ENCODE measurements around the gene ANKRD52. TPM values are rescaled to one million over a fixed set of nuclear protein-coding genes. Genes with fewer than 3 reads are reported as not detected.

ANKRD52 gene
- total RNA-seq, 1 donor from 2014 or later, result 60.3 TPM

DNA sequence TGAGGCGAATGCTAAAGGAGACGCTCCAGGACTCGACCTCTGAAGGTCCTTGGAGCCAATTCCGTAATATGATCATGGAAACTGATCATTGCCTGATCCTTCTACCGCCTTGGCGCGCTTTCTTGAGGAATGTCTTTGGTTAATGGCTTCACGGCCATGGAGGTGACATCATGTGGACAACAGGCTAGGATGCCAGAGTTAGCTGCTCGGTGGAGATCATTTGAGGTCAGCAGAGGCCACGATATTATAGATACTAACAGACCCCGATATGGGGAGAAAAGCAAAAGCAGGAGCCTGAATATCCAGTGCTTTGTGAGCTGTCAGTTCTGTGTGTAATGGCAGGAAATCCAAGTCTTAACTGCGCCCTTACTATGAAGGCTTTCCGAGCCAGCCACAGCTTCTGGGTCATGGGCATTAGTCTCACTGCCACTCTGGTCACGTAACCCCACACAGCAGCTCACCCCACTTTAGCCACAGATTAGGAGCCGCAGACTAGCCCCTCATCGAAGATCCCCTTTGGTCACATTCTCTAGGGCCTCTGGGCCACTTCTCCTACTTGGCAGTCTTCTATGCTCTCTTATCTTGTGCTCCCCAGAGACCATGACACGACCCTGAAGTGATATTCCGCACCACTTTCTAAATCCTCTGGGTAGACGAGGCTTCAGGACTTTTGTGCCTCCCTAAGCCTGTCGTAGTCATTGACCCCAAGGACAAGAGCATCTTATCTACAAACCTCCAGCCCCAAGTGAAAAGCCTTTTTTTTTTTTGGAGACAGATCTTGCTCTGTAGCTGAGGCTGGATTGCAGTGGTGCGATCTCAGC is 42.7 kb upstream of the ANKRD52 start:
- no peak for DNase-seq (ENCODE audit: low spot score, unreplicated experiment)

GRCh38 chr12:56299853-56300643 is 41.9 kb upstream of the ANKRD52 start, which contains the start of gene CS:
Gene CS, minus strand, starts transcription at chr12:56300330. Its CDS starts 129 bp downstream, at chr12:56300201.
- Mint-ChIP-seq H3K36me3 (ENCODE audit: insufficient read depth) (peaks cover 3% of the 10 kb centered on the region), H3K4me1 (ENCODE audit: low read depth) (peaks cover 20% of the 10 kb centered on the region)
- TF ChIP-seq CTCF (IDR thresholded peaks at IDR 0.05; ENCODE audit: unreplicated experiment), result no peak

More for the DNA sequence above, 42.7 kb upstream of the ANKRD52 start:
- Mint-ChIP-seq H3K36me3 (ENCODE audit: insufficient read depth) (peaks cover 6% of the 10 kb centered on the region), H3K9me3 (ENCODE audit: low read depth) (no peaks in the 10 kb centered on the region), H3K27ac (peak overlapping the region; percentile 97), H3K27me3 (no peaks in the 10 kb centered on the region), H3K4me3 (ENCODE audit: low read depth) (peak overlapping the region; percentile 96), H3K4me1 (ENCODE audit: low read depth) (peaks cover 20% of the 10 kb centered on the region)
- no peak for TF ChIP-seq CTCF (IDR thresholded peaks at IDR 0.05; ENCODE audit: unreplicated experiment)

GRCh38 chr12:56299308-56299852 is 41.2 kb upstream of the ANKRD52 start:
- peak overlapping the region; percentile 96 for H3K4me3 Mint-ChIP-seq (ENCODE audit: low read depth)
- H3K36me3 Mint-ChIP-seq (ENCODE audit: insufficient read depth), result peaks cover 3% of the 10 kb centered on the region
- peaks cover 20% of the 10 kb centered on the region for H3K4me1 Mint-ChIP-seq (ENCODE audit: low read depth)
- H3K27me3 Mint-ChIP-seq, result no peaks in the 10 kb centered on the region
- H3K9me3 Mint-ChIP-seq (ENCODE audit: low read depth), result no peaks in the 10 kb centered on the region
- peak overlapping the region; percentile 97 for H3K27ac Mint-ChIP-seq
- no peak for DNase-seq (ENCODE audit: low spot score, unreplicated experiment)
- no peak for TF ChIP-seq CTCF (IDR thresholded peaks at IDR 0.05; ENCODE audit: unreplicated experiment)

More at GRCh38 chr12:56299853-56300643, 41.9 kb upstream of the ANKRD52 start, which contains the start of gene CS:
- peak; percentile 97 for DNase-seq (ENCODE audit: low spot score, unreplicated experiment)
- no peaks in the 10 kb centered on the region for H3K27me3 Mint-ChIP-seq
- H3K9me3 Mint-ChIP-seq (ENCODE audit: low read depth), result no peaks in the 10 kb centered on the region
- peak within 1 kb of the TSS; percentile 97 for H3K27ac Mint-ChIP-seq
- H3K4me3 Mint-ChIP-seq (ENCODE audit: low read depth), result peak within 1 kb of the TSS; percentile 96

- H3K9me3 Mint-ChIP-seq (ENCODE audit: low read depth), result no peaks in the 10 kb centered on the region
- DNase-seq (ENCODE audit: low spot score, unreplicated experiment), result no peak
- peak overlapping the region; percentile 96 for H3K4me3 Mint-ChIP-seq (ENCODE audit: low read depth)
- H3K4me1 Mint-ChIP-seq (ENCODE audit: low read depth), result peaks cover 20% of the 10 kb centered on the region
- no peak overlapping the region for H3K27ac Mint-ChIP-seq
- H3K27me3 Mint-ChIP-seq, result no peaks in the 10 kb centered on the region
- H3K36me3 Mint-ChIP-seq (ENCODE audit: insufficient read depth), result peaks cover 3% of the 10 kb centered on the region
- no peak for TF ChIP-seq CTCF (IDR thresholded peaks at IDR 0.05; ENCODE audit: unreplicated experiment)
Observed at GRCh38 chr12:56298828-56299227, 40.6 kb upstream of the ANKRD52 start.

DNA sequence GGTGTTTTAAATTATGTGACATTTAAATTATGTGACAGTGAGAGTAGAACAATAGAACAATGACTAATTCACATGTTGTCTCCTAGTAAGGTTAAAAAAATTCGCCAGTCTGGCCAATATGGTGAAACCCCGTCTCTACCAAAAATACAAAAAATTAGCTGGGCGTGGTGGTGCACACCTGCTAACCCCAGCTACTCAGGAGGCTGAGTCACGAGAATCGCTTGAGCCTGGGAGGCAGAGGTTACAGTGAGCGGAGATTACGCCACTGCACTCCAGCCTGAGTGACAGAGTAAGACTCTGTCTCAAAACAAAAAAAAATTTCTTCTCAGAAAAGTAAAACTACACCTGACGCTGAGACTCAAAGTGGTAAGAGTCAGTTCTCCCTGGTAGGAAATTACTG is 39.2 kb upstream of the ANKRD52 start:
- Mint-ChIP-seq H3K9me3 (ENCODE audit: low read depth) (no peaks in the 10 kb centered on the region), H3K27me3 (no peaks in the 10 kb centered on the region), H3K27ac (no peak overlapping the region), H3K36me3 (ENCODE audit: insufficient read depth) (peaks cover 5% of the 10 kb centered on the region), H3K4me3 (ENCODE audit: low read depth) (peak overlapping the region; percentile 24), H3K4me1 (ENCODE audit: low read depth) (peaks cover 20% of the 10 kb centered on the region)
- no peak for TF ChIP-seq CTCF (IDR thresholded peaks at IDR 0.05; ENCODE audit: unreplicated experiment)
- no peak for DNase-seq (ENCODE audit: low spot score, unreplicated experiment)

All from progenitor cell of endocrine pancreas (in vitro differentiated cells).